AG09309 (cell line): ENCODE results near the gene SLC25A30.

Experiments
- DNase-seq: peaks from one replicate; pipeline ENCODE4 v3.0.0-alpha.2; 2010; ENCODE audit warnings: low read depth
- H3K4me3 ChIP-seq: 2 replicates; pipeline ENCODE4 v1.5.1; 2011; ENCODE audit warnings: mild to moderate bottlenecking, low read depth, low read length, moderate library complexity; ENCODE audit not compliant: control insufficient read depth
- TF ChIP-seq, protein P1 (sequence below): IDR thresholded peaks from 2 replicates; pipeline ENCODE4 v1.5.1; 2011; ENCODE audit warnings: mild to moderate bottlenecking, low read depth, low read length, inconsistent platforms; ENCODE audit not compliant: insufficient read depth, control insufficient read depth; ENCODE audit errors: missing control alignments

Gene SLC25A30

DNA sequence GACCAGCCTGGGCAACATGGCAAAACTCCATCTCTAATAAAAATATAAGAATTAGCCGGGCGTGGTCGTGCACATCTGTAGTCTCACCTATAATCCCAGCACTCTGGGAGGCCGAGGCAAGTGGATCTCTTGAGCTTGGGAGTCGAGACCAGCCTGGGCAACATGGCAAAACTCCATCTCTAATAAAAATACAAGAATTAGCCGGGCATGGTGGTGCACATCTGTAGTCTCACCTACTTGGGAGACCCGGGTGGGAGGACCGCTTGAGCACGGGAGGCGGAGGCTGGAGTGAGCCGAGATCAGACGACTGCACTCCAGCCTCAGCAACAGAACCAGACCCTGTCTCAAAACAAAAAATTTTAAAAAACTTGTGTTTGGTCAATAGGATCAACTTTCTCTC, 7.7 kb downstream of the SLC25A30 start:
- TF ChIP-seq, protein P1, sequence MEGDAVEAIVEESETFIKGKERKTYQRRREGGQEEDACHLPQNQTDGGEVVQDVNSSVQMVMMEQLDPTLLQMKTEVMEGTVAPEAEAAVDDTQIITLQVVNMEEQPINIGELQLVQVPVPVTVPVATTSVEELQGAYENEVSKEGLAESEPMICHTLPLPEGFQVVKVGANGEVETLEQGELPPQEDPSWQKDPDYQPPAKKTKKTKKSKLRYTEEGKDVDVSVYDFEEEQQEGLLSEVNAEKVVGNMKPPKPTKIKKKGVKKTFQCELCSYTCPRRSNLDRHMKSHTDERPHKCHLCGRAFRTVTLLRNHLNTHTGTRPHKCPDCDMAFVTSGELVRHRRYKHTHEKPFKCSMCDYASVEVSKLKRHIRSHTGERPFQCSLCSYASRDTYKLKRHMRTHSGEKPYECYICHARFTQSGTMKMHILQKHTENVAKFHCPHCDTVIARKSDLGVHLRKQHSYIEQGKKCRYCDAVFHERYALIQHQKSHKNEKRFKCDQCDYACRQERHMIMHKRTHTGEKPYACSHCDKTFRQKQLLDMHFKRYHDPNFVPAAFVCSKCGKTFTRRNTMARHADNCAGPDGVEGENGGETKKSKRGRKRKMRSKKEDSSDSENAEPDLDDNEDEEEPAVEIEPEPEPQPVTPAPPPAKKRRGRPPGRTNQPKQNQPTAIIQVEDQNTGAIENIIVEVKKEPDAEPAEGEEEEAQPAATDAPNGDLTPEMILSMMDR: no peak
- no peak overlapping the region for H3K4me3 ChIP-seq
- DNase-seq: no peak

DNA sequence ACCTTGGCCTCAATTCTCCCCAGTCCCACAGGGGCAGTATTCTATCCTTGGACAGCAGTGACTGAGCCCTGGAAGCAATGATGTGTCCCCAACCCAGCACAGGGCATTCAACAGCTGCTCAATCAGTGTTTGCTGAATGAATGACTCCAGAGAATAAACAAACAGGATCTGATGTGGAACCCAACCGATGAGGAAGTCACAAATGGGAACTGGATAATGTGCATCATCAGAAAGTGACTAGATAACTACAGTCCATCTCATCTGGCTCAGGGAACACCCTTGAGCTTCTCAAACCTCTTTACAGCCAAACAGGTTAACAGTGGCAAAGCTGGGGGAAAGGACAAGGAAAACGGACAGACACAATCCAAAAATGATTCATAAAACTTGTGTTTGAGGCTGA, 8.2 kb downstream of the SLC25A30 start:
- TF ChIP-seq, protein P1: no peak
- no peak for DNase-seq
- no peak overlapping the region for H3K4me3 ChIP-seq

DNA sequence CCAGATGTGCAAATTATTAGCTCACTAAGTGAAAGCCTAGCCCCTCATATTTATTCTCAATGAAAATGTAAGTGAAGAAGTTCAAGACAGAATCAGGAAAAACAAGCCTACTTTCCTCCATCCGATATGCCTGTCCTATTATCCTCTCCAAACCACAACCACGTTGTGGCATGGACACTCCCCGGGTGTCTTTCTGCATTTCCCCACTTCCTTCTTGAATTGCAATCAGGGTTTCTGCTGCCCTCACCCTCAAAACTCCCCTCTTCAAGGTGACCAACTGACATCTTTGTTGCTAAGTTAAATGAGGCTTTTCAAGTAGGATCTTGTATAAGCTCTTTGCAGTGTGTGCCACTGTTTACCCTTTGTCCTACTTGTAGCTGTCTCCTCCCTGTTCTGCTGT, 11.8 kb downstream of the SLC25A30 start:
- no peak for DNase-seq
- H3K4me3 ChIP-seq: no peak overlapping the region
- TF ChIP-seq, protein P1: no peak

DNA sequence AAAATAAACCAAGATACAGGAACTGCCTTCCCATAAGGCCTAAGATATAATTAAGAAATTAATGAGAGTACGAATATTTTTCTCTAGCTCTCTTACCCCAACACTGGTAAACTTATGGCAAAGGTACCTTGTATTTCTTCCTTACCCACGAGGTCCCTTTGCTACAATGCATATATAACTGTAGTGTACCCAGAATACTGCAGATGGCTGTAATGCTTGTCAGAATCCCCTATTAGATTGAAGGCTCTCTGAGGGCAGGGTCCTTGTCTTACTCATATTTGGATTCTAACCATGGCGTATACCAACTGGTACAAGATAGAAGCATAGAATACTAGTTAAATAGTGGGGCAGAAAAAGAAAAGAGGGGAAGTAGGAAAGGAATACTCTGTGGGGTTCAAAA, 15.1 kb downstream of the SLC25A30 start:
- no peak overlapping the region for H3K4me3 ChIP-seq
- DNase-seq: no peak
- TF ChIP-seq, protein P1: no peak

DNA sequence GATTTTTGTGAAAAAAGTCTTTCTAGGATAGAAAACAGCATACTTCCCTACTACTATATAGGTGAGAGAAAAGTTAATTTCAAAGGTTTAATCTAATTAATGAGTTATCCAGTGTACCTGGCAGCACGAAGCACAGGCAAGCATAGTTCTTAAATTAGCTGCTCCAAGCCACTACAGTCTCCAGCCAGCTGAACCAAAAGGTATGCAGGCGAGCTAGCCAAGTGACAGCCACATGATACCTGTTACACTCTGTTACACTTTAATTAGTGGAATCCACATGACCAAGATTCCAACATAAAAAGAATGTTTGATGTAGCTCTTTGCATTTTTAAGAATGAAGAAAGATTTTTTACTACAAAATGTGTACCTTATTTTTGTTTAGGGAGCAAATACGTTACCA, 15.5 kb downstream of the SLC25A30 start:
- no peak for DNase-seq
- no peak overlapping the region for H3K4me3 ChIP-seq
- TF ChIP-seq, protein P1: no peak

DNA sequence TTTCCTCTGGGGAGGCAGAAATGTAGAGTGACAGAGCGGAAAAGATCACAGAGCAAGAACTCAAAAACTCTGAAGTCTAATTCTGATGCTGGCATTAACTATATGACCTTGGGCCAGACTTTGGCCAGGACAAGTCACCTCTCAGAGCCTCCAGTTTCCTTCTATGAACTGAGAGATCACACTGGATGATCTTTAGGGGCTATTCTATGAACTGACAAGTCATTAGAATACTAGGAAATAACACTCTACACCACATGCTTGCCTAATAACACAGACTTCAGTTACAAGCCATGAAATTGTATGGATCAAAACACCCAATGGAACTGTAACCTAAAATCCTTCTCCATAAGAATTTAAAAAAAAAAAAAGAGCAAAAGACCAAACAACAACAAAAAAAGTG, 16.9 kb downstream of the SLC25A30 start:
- TF ChIP-seq, protein P1: no peak
- DNase-seq: no peak
- no peak overlapping the region for H3K4me3 ChIP-seq

DNA sequence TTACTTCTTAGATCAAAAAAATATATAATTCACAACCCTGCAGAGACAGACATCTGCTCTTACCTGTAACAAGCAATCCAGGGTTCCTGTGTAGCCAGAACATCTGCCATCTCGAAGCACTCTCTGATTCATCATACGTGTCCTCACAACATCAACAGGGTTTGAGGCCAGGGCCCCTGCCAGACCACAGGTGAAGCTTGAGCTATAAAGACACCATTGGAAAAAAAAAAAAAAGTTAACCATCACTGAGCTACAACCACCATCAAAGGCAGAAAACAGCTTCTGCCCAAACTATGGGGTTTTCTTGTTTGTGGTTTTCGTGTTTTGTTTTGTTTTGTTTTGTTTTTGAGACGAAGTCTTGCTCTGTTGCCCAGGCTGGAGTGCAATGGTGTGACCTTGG, 19.3 kb downstream of the SLC25A30 start:
- TF ChIP-seq, protein P1: no peak
- no peak overlapping the region for H3K4me3 ChIP-seq
- no peak for DNase-seq
